HCT116 (cell line): ENCODE measurements around the gene CST4. TPM values are rescaled to one million over a fixed set of nuclear protein-coding genes. Genes with fewer than 3 reads are reported as not detected.

ENCODE experiments used
- ATAC-seq: fragments of 200-7000 bp; cut with Tn5 transposase; 2 replicates; pipeline ENCODE4 v1.9.1; 2020; ENCODE audit warnings: mild to moderate bottlenecking, moderate library complexity
- BruUV-seq: library from RNA; stranded (reverse); fragments of 400-500 nt; replicated peaks from 2 replicates; lab custom pipeline; 2021; lab: Mats Ljungman, UMichigan
- CTCF ChIA-PET: fragments of 300-600 bp; sonication (Branson Sonifier 250); formaldehyde crosslinking; loops from one replicate; lab custom pipeline; 2021; ENCODE audit warnings: antibody characterized with exemption; lab: Charles Lee
- POLR2A ChIA-PET: fragments of 300-600, 350-600 bp; sonication (Branson Sonifier 250); formaldehyde crosslinking; loops from one replicate; lab custom pipeline; 2021; ENCODE audit warnings: antibody characterized with exemption; lab: Charles Lee
- RAD21 ChIA-PET, 2 experiments: fragments of 300-600 bp; sonication (Branson Sonifier 250); formaldehyde crosslinking; loops; one replicate each; lab custom pipeline; 2023; ENCODE audit warnings: low total read pairs in 2 of 2; ENCODE audit not compliant: uncharacterized antibody in 2 of 2, unreplicated experiment in 2 of 2, low non-redundant PET in 1 of 2; lab: Charles Lee
- DNase-seq: peaks from one replicate; pipeline ENCODE4 v3.0.0-alpha.2; 2010; ENCODE audit warnings: low read depth, low spot score
- H2AFZ ChIP-seq: fragments of 200-600 bp; shearing (Covaris generic), sonication (generic); 2 replicates; pipeline ENCODE4 v1.6.1; 2017; ENCODE audit warnings: low read depth, mixed run types, mixed read lengths, antibody characterized with exemption, low read length; ENCODE audit not compliant: poor library complexity, severe bottlenecking
- H3K27ac ChIP-seq: 2 replicates; pipeline ENCODE4 v1.5.1; 2012; ENCODE audit warnings: low read depth, low read length
- H3K27me3 ChIP-seq: fragments of 200-600 bp; sonication (generic); 2 replicates; pipeline ENCODE4 v1.6.1; 2016; ENCODE audit warnings: mixed run types, low read length, mixed read lengths; ENCODE audit not compliant: insufficient read depth
- H3K36me3 ChIP-seq, 2 experiments: fragments of 200-500 bp in 1 of 2; fragments of 200-600 bp in 1 of 2; sonication (Bioruptor generic) in 1 of 2; sonication (generic) in 1 of 2; 2 replicates each; pipeline versions ENCODE4 v1.5.1 to v1.6.1; 2014 to 2016; ENCODE audit warnings: low read length in 2 of 2, inconsistent platforms in 1 of 2, mixed read lengths in 1 of 2, mixed run types in 1 of 2; ENCODE audit not compliant: insufficient read depth in 2 of 2, control insufficient read depth in 1 of 2
- H3K4me1 ChIP-seq, 2 experiments: fragments of 200-600 bp in 1 of 2; sonication (generic) in 1 of 2; 2 replicates each; pipeline versions ENCODE4 v1.5.1 to v1.6.1; 2012 to 2017; ENCODE audit warnings: low read length in 2 of 2, inconsistent platforms in 1 of 2, mild to moderate bottlenecking in 1 of 2, mixed read lengths in 1 of 2, mixed run types in 1 of 2, moderate library complexity in 1 of 2; ENCODE audit not compliant: insufficient read depth in 2 of 2, control insufficient read depth in 1 of 2
- H3K4me2 ChIP-seq: fragments of 200-600 bp; sonication (generic); 2 replicates; pipeline ENCODE4 v1.6.1; 2017; ENCODE audit warnings: mixed run types, low read length, mixed read lengths
- H3K4me3 ChIP-seq, 2 experiments: fragments of 200-600 bp in 1 of 2; sonication (generic) in 1 of 2; replicated peaks in 1 of 2; 2 replicates each; pipeline ENCODE4 v1.5.1; 2011 to 2016; ENCODE audit warnings: low read length in 2 of 2, control low read depth in 1 of 2, low read depth in 1 of 2, mild to moderate bottlenecking in 1 of 2, mixed read lengths in 1 of 2, mixed run types in 1 of 2
- H3K79me2 ChIP-seq: fragments of 200-600 bp; sonication (generic); 2 replicates; pipeline ENCODE4 v1.6.1; 2017; ENCODE audit warnings: mild to moderate bottlenecking, mixed run types, low read length, moderate library complexity, mixed read lengths; ENCODE audit not compliant: insufficient read depth
- H3K9ac ChIP-seq: fragments of 200-600 bp; sonication (generic); 2 replicates; pipeline ENCODE4 v1.6.1; 2016; ENCODE audit warnings: low read length, mixed read lengths
- H3K9me2 ChIP-seq: fragments of 200-600 bp; sonication (generic), shearing (Covaris generic); 2 replicates; pipeline ENCODE4 v1.6.1; 2017; ENCODE audit warnings: mixed run types, mild to moderate bottlenecking, moderate library complexity; ENCODE audit not compliant: insufficient read depth
- H3K9me3 ChIP-seq, 2 experiments: fragments of 200-500 bp in 1 of 2; fragments of 200-600 bp in 1 of 2; sonication (Bioruptor generic) in 1 of 2; sonication (generic) in 1 of 2; 2 replicates each; pipeline ENCODE4 v1.6.1; 2014 to 2017; ENCODE audit warnings: low read length in 2 of 2, mixed read lengths in 2 of 2, inconsistent platforms in 1 of 2, low read depth in 1 of 2, mild to moderate bottlenecking in 1 of 2, mixed run types in 1 of 2, moderate library complexity in 1 of 2; ENCODE audit not compliant: control insufficient read depth in 1 of 2, insufficient read depth in 1 of 2
- H4K20me1 ChIP-seq: fragments of 200-600 bp; sonication (generic), shearing (Covaris generic); 2 replicates; pipeline ENCODE4 v1.6.1; 2017; ENCODE audit warnings: mixed run types, mild to moderate bottlenecking, moderate library complexity; ENCODE audit not compliant: insufficient read depth
- CBX3 ChIP-seq: IDR thresholded peaks from 2 replicates; pipeline ENCODE4 v1.6.1; 2012; ENCODE audit warnings: low read depth
- CEBPB ChIP-seq: IDR thresholded peaks from 2 replicates; pipeline ENCODE4 v1.6.1; 2012; ENCODE audit warnings: low read depth
- CTCF ChIP-seq, 3 experiments: fragments of 200-600 bp in 1 of 3; sonication (generic) in 1 of 3; IDR thresholded peaks in 2 of 3; conservative IDR thresholded peaks in 1 of 3; 2 replicates each; pipeline ENCODE4 v1.5.1; 2012 to 2017; ENCODE audit warnings: low read depth in 2 of 3, low read length in 2 of 3, antibody characterized with exemption in 1 of 3, borderline replicate concordance in 1 of 3, control low read depth in 1 of 3, mild to moderate bottlenecking in 1 of 3, mixed read lengths in 1 of 3, mixed run types in 1 of 3, moderate library complexity in 1 of 3; ENCODE audit not compliant: insufficient read depth in 1 of 3
- EGR1 ChIP-seq: IDR thresholded peaks from 2 replicates; pipeline ENCODE4 v1.6.1; 2012; ENCODE audit warnings: low read depth
- EZH2 ChIP-seq: fragments of 200-600 bp; sonication (generic); IDR thresholded peaks from 2 replicates; pipeline ENCODE4 v1.6.1; 2017; ENCODE audit warnings: antibody characterized with exemption, mixed run types
- EZH2phosphoT487 ChIP-seq: fragments of 200-600 bp; IDR thresholded peaks from 2 replicates; pipeline ENCODE4 v1.6.1; 2018; ENCODE audit warnings: antibody characterized with exemption, borderline replicate concordance
- FOSL1 ChIP-seq: IDR thresholded peaks from 2 replicates; pipeline ENCODE4 v1.6.1; 2012; ENCODE audit warnings: low read depth
- JUND ChIP-seq: IDR thresholded peaks from 2 replicates; pipeline ENCODE4 v1.6.1; 2012
- POLR2A ChIP-seq: IDR thresholded peaks from 2 replicates; pipeline ENCODE4 v1.7.0; 2011; ENCODE audit warnings: borderline replicate concordance; ENCODE audit not compliant: insufficient read depth, insufficient read length; ENCODE audit errors: extremely low read depth
- POLR2AphosphoS5 ChIP-seq: IDR thresholded peaks from 2 replicates; pipeline ENCODE4 v1.6.1; 2011; ENCODE audit warnings: mild to moderate bottlenecking, low read depth, low read length, moderate library complexity
- SIN3A ChIP-seq: IDR thresholded peaks from 2 replicates; pipeline ENCODE4 v1.6.1; 2012; ENCODE audit warnings: low read depth
- SP1 ChIP-seq: IDR thresholded peaks from 2 replicates; pipeline ENCODE4 v1.6.1; 2012; ENCODE audit warnings: low read depth
- SRF ChIP-seq: IDR thresholded peaks from 2 replicates; pipeline ENCODE4 v1.6.1; 2012; ENCODE audit warnings: low read depth
- TCF7L2 ChIP-seq: IDR thresholded peaks from 2 replicates; pipeline ENCODE4 v1.7.0; 2011; ENCODE audit warnings: borderline replicate concordance, inconsistent platforms; ENCODE audit not compliant: insufficient read depth, insufficient read length; ENCODE audit errors: extremely low read depth
- ZNF274 ChIP-seq: fragments of 200-500 bp; sonication (Bioruptor generic); IDR thresholded peaks from 2 replicates; pipeline ENCODE4 v1.6.1; 2014; ENCODE audit warnings: mild to moderate bottlenecking, low read depth, low read length, inconsistent platforms
- intact Hi-C: fragments of 100-400 bp; cut with micrococcal nuclease; formaldehyde crosslinking; loops from 2 replicates; pipeline ENCODE4 v1.10.0; 2022
- total RNA-seq: library from RNA; stranded (reverse); gene quantifications from one replicate; pipeline ENCODE4 v1.2.1, GENCODE V29; 2021; ENCODE audit not compliant: unreplicated experiment
- TF ChIP-seq, protein P1 (sequence below): IDR thresholded peaks from 2 replicates; pipeline ENCODE4 v1.6.1; 2012

The CST4 gene
- total RNA-seq, 1 experiment from 2014 or later = not detected

GRCh38 chr20:23669866-23670265 is 19.0 kb downstream of the CST4 start:
- Histone ChIP-seq H3K4me1 (no peaks in the 10 kb centered on the region), H3K36me3 (no peaks in the 10 kb centered on the region), H3K4me2 (no peak overlapping the region), H3K4me3 (no peak overlapping the region), H3K79me2 (no peaks in the 10 kb centered on the region), H4K20me1 (no peaks in the 10 kb centered on the region), H3K9me2 (no peaks in the 10 kb centered on the region), H3K27ac (no peak overlapping the region), H2AFZ (no peak overlapping the region), H3K9ac (no peak overlapping the region), H3K27me3 (peaks cover 7% of the 10 kb centered on the region; the same call in 1 of the 2 replicates), H3K9me3 (no peaks in the 10 kb centered on the region)
- RAD21 ChIA-PET = no interaction called here
- BruUV-seq = no TSS peak
- no peak for TF ChIP-seq EZH2phosphoT487
- no peak for TF ChIP-seq TCF7L2
- TF ChIP-seq, protein P1, sequence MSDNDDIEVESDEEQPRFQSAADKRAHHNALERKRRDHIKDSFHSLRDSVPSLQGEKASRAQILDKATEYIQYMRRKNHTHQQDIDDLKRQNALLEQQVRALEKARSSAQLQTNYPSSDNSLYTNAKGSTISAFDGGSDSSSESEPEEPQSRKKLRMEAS = no peak
- no peak for TF ChIP-seq POLR2AphosphoS5
- no peak for TF ChIP-seq POLR2A
- no peak for TF ChIP-seq JUND
- DNase-seq = no peak
- intact Hi-C loops = loop anchor here (2.0 to 5.0 kb wide), 4 partner anchors 63 to 1112 kb away; partner anchors contain the start of gene CST9
- POLR2A ChIA-PET = no interaction called here
- CTCF ChIA-PET = no interaction called here
- ATAC-seq = no peak

- ChIA-PET POLR2A (no interaction called here), CTCF (interaction anchor here (1.1 to 1.4 kb wide), 3 partner anchors 53 to 228 kb away, joined by 3 to 6 read pairs (median 5); no protein-coding TSS in a partner anchor), RAD21 (no interaction called here)
- no peaks in the 10 kb centered on the region for H3K79me2 ChIP-seq
- intact Hi-C loops = loop anchor here (2.0 to 5.0 kb wide), 4 partner anchors 62 to 1113 kb away; partner anchors contain the start of gene CST9
- H3K9me3 ChIP-seq = no peaks in the 10 kb centered on the region
- H3K4me2 ChIP-seq = no peak overlapping the region
- peaks cover 7% of the 10 kb centered on the region; the same call in 1 of the 2 replicates for H3K27me3 ChIP-seq
- DNase-seq = no peak
- H3K9ac ChIP-seq = no peak overlapping the region
- no TSS peak for BruUV-seq
- H3K27ac ChIP-seq = no peak overlapping the region
- no peaks in the 10 kb centered on the region for H4K20me1 ChIP-seq
- no peaks in the 10 kb centered on the region for H3K4me1 ChIP-seq
- H2AFZ ChIP-seq = no peak overlapping the region
- ATAC-seq = no peak
- H3K4me3 ChIP-seq = no peak overlapping the region
- H3K36me3 ChIP-seq = no peaks in the 10 kb centered on the region
- H3K9me2 ChIP-seq = no peaks in the 10 kb centered on the region
- TF ChIP-seq CEBPB = no peak
- no peak for TF ChIP-seq CTCF (IDR thresholded peaks at IDR 0.05 in 2 of 3, conservative IDR thresholded peaks at IDR 0.05 in 1 of 3; ENCODE audit: borderline replicate concordance in 1 of 3, insufficient read depth in 1 of 3, low read depth in 2 of 3, low read length in 2 of 3)
- no peak for TF ChIP-seq CBX3
- TF ChIP-seq, protein P1 = no peak
- no peak for TF ChIP-seq FOSL1
- no peak for TF ChIP-seq ZNF274
- TF ChIP-seq POLR2AphosphoS5 = no peak
- TF ChIP-seq SRF = no peak
- TF ChIP-seq POLR2A = no peak
- no peak for TF ChIP-seq EGR1
- TF ChIP-seq SP1 = no peak
- TF ChIP-seq SIN3A = no peak
- TF ChIP-seq EZH2 = no peak
Observed at GRCh38 chr20:23669327-23669726, 19.5 kb downstream of the CST4 start.
